ENCODE measurements around the gene PBX2.
A peak's percentile ranks its signal among the peaks of the same experiment; 100 is the strongest.
"Not testable (repeated sequence)": the region's sequence is repeated elsewhere in the genome, so short reads cannot be mapped to it uniquely, and the experiment has no call there.

PBX2 gene

GRCh38 chr6:32202186-32202585, 12.2 kb upstream of the PBX2 start:
- no peak for DNase-seq

- DNase-seq = no peak
Observed at GRCh38 chr6:32200711-32201475, 10.9 kb upstream of the PBX2 start.

GRCh38 chr6:32198866-32199265, 8.9 kb upstream of the PBX2 start:
- DNase-seq = no peak

- DNase-seq = no peak
Observed at GRCh38 chr6:32198345-32198696, 8.3 kb upstream of the PBX2 start.

- DNase-seq = peak in 1 of 2 experiments; percentile 47
Observed at GRCh38 chr6:32196682-32197616, 6.9 kb upstream of the PBX2 start.

- DNase-seq = peak; percentile 33 to 45
Observed at GRCh38 chr6:32195902-32196681, 6.1 kb upstream of the PBX2 start.

GRCh38 chr6:32195652-32195901, 5.6 kb upstream of the PBX2 start:
- peak; percentile 100 for DNase-seq

GRCh38 chr6:32194825-32195651, 5.0 kb upstream of the PBX2 start:
- DNase-seq = peak; percentile 82 to 83

GRCh38 chr6:32194388-32194787, 4.4 kb upstream of the PBX2 start:
- DNase-seq = no peak

GRCh38 chr6:32193096-32193495, 3.1 kb upstream of the PBX2 start:
- not testable (repeated sequence) for DNase-seq

- peak; percentile 70 to 81 for DNase-seq
Observed at GRCh38 chr6:32192608-32193039, 2.6 kb upstream of the PBX2 start, which contains the start of gene GPSM3. TSS of gene GPSM3 (minus strand) at chr6:32192643. CDS start at chr6:32192513, 130 bp downstream.

- DNase-seq = no peak
Observed at GRCh38 chr6:32191696-32192607, 1.9 kb upstream of the PBX2 start.

GRCh38 chr6:32190911-32191677, 1.1 kb upstream of the PBX2 start:
- DNase-seq = no peak

- DNase-seq = no peak
Observed at GRCh38 chr6:32189742-32190053, 304 bp downstream of the PBX2 start.

GRCh38 chr6:32189069-32189741, 797 bp downstream of the PBX2 start:
- DNase-seq = no peak

GRCh38 chr6:32188381-32189068, 1.5 kb downstream of the PBX2 start:
- DNase-seq = no peak

- DNase-seq = not testable (repeated sequence)
Observed at GRCh38 chr6:32187725-32188380, 2.1 kb downstream of the PBX2 start.

GRCh38 chr6:32187009-32187709, 2.8 kb downstream of the PBX2 start:
- no peak for DNase-seq
